A172 (cell line): Measurements from ENCODE around the gene EPC1. TPM values are rescaled to one million over a fixed set of nuclear protein-coding genes. Genes with fewer than 3 reads are reported as not detected.
"Not testable (repeated sequence)": the region's sequence is repeated elsewhere in the genome, so short reads cannot be mapped to it uniquely, and the experiment has no call there.

ENCODE experiments used
- DNase-seq: peaks from one replicate; pipeline ENCODE4 v3.0.0-alpha.2; 2015; ENCODE audit warnings: low spot score
- total RNA-seq: library from RNA; depleted of rRNA; stranded (reverse); fragments of >200 nt; shearing (Covaris generic); gene quantifications from 2 replicates; pipeline ENCODE4 v1.2.3, GENCODE V29; 2014

EPC1 gene
- total RNA-seq, 1 experiment from 2014 or later: 8.9 TPM

DNA sequence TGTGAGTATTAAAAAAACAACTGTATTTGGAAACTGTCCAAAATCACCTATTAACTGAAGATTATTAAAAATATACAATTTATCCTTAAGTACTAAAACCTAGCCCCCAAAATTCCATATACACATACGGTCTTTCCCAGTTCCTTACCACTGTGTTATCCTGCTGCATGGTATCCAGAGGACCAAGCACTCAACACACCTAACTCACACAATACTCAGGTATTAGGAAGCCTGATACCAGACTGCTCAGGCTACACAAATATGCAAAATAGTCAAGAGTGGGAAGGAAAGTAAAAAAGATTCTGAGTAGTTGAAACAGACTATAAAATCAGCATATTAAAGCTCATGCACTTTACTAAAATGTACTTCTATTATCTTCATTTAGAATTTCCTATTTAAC lies 67.2 kb downstream of the EPC1 start:
- DNase-seq: no peak

DNA sequence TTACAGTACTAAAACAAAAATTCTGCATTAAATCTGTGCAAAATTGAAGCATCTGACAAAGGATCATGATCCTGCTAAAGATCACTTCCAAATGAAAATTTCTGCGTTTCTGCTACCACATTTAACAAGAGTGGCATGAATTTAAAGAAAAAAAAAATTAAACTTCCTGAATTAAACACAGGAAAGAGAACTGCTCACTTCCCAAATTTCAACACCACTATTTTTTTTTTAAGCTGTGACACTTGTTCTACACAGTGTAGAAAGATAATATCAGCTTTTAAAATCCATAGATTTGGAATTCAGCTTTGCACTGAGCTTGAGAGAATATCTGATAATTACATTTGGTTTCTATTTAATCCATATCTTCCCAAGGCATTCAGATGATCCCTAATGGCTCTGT lies 73.6 kb downstream of the EPC1 start:
- no peak for DNase-seq

DNA sequence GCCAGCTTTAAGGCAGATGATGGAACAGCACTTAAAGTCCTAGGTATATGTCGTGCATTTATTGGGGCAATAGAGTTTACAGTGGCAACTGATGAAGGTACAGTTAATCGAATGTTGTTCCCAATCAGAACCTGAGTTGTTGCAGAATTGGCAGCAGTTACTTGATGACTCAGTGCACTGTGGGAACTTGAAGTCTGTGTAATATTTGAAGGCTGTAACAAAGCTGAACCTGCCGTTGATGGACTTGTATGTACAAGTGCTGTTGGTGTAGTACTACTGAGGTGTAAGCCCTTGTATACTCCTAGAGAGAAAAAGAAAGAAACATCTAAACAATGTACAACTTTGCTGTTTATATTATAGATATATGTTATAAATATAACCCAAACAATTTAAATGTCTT lies 75.3 kb downstream of the EPC1 start:
- no peak for DNase-seq

DNA sequence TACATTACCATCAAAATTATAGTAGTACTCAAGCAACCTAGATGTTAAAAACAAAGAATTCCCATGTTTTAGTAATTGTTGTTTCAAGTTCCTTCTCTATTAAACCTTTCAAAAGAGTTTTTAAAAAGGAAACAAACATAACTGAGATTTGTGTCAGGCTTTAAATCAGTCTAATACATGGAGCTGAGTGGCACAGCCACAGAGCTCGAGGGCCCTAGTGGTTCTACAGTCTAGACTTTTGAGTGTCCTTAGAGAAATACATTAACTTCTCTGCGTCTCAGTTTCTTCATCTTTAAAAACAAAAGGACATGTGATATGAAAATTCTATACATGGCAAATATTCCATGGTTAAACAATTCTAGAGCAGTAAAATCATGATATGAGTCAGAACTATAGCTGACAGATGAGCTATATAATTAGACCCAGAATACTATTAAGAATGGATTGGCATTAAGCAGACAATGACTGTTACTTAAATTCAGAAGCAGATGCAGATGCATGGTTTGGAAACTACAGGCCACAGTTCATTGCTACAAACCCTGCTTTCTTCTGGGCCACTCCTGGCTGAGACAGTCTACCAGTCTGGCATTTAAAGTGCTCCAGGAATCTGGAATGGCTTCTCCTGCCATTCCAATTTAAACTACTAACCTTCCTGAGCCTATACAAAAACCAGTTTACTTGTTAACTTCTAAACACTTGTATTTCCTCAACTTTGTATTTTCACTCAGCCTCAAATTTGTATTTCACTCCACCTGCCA lies 77.4 kb downstream of the EPC1 start:
- DNase-seq: no peak

DNA sequence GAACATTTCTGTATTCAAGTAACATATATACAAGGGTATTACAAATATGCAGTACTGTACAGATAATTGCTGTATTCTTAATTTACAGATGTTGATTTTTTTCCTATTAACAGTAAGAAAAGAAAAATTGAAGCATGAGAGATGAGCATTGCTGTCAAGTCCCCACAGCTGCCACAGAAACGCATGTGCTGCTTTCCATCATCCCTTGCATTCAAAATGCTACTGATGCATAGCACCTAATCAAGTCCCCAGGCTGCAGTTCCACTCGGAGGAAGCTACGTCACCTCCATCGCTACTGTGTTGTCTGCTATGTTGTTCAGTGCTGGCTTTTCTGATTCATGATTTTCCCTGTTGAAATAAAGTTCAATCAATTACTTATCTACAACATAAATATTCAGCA lies 78.2 kb downstream of the EPC1 start:
- no peak for DNase-seq

DNA sequence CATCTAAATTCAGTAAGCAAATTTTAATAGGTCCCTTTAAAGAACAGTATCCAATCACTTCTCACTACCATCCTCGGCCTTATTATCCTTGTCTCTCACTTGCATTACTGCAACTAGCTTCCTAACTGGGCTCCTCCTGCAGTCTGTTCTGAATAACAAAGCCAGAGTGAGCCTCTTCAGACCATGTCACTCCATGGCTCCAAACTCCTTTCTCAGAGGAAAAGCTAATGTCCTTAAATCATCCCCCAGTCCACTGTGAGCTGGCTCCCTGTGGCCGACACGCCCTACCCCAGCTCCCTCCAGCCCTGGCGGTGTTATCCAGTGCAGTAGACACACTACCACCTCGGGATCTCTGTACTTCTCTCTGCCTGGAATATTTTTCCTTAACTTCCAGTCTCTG lies 80.0 kb downstream of the EPC1 start:
- no peak for DNase-seq

DNA sequence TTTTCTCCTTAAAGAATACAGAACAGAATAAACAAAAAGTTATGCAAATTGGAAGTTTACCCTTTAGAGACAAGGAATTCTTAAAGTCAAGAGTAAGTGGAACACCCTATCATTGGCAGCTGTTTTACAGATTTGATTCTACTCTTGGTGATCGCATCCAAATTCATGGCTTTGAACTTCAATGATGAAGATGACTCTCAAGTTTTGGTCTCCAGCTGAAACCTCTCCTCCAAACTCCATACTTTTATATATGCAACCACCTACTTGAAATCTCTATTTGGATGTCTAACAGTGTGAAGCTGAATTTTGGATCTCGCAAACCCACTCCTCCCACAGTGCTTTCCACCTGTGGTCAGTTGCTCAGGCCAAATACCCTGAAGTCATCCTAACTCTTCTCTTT lies 80.4 kb downstream of the EPC1 start:
- no peak for DNase-seq

DNA sequence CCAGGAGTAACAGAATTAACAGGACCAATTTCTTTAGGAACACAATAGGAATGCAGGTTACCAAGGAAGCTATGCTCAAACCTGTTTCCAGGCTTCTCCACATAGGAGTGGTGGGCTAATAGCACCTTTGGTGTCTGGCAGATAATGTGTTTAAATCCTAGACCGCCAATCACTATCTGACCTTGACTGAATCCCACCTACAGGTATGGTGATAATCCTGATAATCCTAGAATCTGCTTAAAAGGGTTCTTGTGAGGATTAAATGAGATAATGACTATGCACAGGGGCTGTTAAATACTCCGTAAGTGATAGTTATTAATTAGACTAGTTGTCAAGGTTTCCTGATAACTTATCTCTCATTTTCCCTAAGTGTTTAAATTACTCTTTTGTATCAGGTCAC lies 81.2 kb downstream of the EPC1 start:
- DNase-seq: no peak

DNA sequence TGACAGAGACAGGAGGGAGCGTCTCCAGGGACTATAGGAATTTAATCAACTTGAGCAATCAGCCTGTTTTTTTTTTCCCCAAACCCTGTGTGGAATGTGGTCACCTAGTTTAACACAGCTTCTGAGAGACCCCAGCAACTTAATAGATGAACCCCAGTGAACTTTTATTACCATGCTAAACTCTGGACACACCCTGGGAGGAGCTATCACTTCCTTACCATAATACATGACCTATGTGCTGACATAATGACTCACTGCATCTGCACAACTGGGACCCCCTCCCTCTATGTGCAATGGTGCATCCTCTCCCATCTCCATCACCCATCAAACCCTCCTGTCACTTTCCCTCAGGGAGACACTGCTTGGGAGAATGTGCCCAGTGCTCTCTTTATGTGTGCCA lies 83.7 kb downstream of the EPC1 start:
- peak; percentile 29 for DNase-seq

DNA sequence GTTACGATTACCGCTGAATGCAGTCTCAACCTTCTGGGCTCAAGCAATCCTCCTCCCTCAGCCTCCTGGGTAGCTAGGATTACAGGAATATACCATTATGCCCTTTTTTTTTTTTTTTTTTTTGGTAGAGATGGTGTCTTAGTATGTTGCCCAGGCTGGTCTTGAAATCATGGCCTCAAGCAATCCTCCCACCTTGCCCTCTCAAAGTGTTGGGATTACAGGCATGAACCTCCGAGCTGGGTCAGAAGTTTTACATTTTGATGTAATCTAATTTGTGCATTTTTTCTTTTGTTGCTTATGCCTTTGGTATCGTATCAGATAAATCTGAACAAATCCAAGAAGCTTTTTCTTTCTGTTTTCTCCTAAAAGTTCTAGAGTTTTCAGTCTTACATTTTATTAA lies 87.4 kb downstream of the EPC1 start:
- DNase-seq: no peak

DNA sequence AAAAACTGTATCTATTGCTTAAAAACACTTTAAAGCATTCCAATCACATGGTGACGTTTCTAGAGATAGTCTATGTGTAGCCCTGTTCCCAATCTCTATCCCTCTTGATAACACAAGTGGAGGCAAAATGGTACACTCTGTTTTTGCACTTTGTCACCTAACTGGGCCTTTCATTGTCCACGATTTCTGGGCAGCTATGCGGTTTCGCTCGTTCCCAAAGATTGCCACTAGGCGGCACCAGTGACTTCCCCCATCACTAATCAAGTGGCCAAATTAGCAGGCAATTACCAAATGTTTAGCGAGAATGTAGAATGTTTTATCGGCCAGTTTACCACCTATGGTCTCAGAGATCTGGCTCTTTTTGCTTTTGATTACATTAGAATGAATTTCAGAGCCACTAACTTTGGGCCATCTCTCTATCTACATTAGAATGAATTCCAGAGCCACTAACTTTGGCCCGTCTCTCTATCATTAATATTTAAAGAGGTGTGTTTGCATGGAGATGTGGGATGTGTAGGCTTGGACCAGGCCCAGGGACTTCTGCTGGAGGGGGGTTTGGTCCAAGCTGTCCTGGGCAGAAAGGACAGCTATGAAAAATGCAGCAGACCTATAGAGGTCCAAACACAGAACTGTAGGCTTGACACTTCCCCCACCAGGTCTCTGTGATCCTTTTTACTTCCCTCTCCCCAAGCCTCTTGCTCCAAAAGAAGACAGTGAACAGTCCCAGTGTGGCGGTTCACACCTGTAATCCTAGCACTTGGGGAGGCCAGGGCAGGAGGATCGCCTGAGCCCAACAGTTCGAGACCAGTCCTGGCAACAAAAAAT lies 90.1 kb downstream of the EPC1 start:
- DNase-seq: peak; percentile 45

DNA sequence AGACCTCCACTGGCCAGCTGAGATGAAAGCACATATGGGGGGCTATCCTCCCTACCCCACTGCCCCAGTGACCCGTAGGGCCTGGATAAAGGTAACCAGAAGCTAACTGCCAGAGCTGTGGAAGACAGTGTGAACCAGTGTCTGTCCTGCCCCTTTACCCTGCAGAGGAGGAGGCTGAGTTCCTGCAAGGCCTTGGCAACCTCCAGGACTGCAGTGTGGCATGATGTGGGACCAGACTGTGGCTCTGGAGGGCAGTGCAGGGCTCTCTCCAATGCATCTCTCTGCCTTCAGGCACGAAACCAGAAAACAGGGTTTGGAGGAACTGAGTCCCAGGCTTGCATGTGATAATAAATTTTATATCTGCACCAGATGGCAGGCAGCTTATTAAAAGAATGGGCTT lies 93.1 kb downstream of the EPC1 start:
- DNase-seq: no peak

DNA sequence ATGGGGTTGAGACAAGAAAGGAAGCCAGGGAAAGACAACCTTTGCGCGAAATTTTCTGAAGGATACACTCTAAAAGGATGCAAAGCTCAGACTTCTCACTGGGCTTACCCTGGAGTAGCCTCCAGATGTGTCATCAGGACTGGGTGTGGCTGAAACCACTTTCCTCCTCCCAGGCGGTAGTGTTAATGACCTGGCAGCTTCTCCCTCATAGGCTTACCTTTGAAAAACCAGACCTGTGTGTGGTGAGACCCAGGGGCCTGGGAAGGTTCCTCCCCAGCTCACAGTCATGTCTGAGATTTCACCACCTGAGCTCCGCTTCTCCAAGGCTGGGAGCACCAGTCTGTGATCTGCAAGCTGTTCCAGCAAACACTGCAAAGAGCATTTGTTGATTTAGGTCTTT lies 93.7 kb downstream of the EPC1 start:
- peak; percentile 82 for DNase-seq

DNA sequence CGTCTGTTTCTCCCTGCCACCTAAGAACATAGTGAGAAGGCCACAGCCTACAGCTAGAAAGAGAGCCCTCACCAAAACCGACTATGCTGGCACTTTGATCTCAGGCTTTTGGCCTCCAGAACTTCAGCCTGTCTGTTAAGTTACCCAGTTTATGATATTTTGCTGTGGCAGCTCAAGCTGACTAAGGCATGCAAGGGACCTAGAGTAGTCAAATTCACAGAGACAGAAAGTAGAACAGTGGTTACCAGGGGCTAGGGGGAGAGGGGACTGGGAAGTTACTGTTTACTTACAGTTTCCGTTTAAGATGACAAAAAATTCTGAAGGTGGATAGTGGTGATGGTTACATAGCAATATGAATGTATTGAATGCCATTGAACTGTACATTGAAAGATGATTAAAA lies 96.5 kb downstream of the EPC1 start:
- not testable (repeated sequence) for DNase-seq

DNA sequence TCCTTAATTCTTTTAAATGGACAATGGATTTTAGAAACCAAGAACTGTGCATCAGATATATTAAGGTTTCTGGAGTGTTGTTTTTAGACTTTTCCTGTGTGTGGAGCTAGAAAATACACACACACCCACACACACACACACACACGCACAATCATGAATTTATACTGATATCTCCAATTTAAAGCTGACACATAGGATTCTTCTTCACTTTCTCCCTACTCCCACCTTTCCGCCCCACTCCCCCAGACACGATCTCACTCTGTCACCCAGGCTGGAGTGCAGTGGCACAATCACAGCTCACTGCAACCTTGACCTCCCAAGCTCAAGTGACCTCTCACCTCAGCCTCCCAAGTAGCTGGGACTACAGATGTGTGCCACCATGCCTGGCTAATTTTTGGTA lies 100.3 kb downstream of the EPC1 start:
- no peak for DNase-seq

DNA sequence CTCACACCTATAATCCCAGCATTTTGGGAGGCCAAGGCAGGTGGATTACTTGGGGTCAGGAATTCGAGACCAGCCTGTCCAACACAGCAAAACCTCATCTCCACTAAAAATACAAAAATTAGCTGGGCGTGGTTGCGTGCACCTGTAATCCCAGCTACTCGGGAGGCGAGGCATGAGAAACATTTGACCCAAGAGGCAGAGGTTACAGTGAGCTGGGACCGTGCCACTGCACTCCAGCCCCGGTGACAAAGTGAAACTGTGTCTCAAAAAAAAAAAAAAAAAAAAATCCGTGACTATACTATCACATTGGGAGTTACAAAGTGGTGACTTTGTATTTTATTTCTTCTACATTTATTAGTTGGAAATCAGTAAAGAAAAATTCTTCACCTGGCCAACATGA lies 101.2 kb downstream of the EPC1 start:
- DNase-seq: no peak

DNA sequence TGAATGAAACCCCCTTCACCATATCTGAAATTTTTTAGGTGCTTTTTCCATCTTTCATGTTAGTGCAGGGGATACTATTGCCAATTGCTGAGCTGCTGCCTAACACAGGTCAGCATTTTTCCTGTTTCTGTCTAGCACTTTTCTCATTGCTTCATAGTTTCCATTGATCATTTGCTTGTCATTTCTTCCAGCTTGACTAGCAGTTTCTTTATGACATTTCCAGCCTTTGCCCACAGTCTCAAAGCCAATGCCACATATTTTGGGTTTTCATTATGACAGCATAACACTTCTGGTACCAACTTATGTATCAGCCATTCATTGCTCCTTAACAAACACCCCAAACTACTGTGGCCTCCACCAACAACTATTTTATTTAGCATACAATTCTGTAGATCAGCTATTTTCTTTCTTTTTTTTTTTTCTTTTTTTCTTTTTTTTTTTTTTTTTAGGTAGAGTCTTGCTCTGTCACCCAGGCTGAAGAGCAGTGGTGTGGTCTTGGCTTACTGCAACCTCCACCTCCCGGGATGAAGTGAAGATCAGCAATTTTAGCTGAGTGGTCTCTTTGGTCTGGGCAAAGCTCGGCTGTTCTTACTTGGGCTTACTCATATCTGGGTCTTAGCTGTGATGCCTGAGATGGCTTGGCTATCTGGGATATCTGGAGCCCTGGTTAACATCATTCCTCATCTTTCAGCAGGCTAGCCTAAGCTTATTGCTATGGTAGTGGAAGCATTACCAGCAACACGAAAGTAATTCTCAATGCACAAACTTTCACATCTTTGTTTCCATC lies 102.3 kb downstream of the EPC1 start:
- no peak for DNase-seq

DNA sequence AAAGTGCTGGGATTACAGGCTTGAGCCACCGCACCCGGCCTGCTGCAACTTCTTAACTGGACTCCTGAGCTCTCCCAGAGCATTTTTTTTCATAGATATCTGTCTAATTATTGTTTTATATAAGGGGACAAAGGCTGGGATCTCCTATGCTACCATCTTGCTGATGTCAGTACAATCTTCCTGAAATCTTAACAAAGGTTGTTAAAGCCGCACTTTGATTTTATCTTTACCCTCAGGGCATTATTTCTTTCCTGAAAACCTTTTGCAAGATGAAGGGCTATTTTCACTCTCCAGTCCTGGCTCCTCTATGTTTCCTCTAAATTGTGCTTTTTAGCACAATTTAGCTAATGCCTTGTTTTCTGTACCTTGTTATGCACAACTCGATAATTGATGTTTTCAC lies 102.9 kb downstream of the EPC1 start:
- DNase-seq: no peak

DNA sequence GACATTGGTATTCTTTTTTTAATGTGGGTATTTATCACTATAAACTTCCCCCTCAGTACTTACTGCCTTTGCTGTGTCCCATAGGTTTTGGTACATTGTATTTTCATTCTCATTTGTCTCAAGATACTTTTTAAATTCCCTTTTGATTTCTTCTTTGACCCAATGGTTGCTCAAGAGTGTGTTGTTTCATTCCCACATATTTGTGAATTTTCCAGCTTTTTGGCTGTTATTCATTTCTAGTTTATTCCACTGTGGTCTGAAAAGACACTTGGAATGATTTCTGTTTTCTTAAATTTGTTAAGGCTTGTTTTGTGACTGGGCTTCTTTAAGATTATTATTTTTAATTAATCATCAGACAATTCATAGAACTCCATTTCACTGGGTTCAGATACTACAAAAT lies 105.0 kb downstream of the EPC1 start:
- DNase-seq: no peak

DNA sequence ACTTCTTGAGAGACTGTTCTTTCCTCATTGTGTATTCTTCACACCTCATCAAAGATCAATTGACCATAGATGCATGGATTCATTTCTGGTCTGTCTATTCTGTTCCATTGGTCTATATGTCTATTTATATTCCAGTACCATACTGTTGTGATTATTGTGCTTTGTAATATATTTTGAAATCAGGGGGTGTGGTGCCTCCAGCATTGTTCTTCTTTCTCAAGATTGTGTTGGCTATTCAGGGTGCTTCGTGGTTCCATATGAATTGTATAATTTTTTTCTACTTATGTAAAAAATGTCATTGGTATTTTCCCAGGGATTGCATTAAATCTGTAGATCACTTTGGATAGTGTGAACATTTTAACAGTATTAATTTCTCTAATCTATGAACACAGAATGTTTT lies 106.5 kb downstream of the EPC1 start:
- no peak for DNase-seq

DNA sequence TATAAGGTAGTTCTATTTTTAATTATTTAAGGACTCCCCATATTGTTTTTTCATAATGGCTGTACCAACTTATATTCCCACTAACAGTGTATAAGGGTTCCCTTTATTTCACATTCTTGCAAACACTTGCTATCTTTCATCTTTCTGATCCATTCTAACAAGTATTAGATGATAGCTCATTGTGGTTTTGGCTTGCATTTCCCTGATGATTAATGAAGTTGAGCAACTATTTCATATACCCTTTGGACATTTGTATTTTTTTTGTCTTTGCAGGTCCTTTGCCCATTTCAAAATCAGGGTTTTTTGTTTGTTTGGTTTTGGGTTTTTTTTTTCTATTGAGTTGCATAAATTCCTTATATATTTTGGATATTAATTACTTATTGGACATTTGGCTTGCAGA lies 107.2 kb downstream of the EPC1 start:
- peak; percentile 38 for DNase-seq

DNA sequence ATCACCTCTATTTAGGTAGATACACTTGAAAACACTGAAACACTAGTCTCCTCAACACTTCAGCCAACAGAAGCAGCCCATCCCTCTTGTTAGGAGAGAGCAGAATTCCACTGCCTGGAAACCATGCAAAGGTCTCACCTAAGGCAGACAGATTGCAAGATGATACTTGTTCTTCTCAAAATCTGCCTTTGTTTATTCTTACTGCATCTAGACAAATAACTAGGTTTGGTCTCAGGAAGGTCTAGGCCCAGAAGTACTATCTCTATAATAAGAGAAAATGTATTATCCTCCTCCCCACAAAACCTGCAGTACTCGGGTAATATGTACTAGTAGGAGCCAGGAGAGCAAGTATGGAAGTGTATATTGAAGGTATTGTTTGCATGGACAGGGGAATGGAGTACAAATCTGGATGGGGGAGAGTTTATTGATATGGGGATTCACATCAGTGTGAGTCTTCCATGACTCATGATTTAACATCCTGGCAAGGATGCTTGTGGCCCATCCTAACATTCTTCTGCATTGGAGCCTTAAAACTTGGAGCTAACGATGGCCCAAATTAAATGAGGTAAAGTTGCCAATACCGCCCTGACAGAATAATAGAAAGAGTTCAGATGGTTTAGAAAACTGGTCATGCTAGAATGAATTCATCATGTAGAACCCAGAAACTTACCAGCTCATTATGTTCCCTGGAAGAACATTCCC lies 109.2 kb downstream of the EPC1 start:
- peak; percentile 45 for DNase-seq
